ENCODE results near the gene TIFAB. TPM values are rescaled to one million over a fixed set of nuclear protein-coding genes. Genes with fewer than 3 reads are reported as not detected.

The TIFAB gene
- total and polyA plus RNA-seq, 4 experiments from 2014 or later, result 0.19 TPM; not detected in 3

- Histone ChIP-seq H3K36me3 (ENCODE audit: insufficient read depth, low read length) (no peaks in the 10 kb centered on the region), H3K27ac (ENCODE audit: low read depth, low read length) (no peak overlapping the region), H3K4me1 (ENCODE audit: insufficient read depth, low read length) (no peaks in the 10 kb centered on the region), H3K27me3 (ENCODE audit: insufficient read depth, low read length) (no peaks in the 10 kb centered on the region), H3K9me3 (ENCODE audit: control insufficient read depth in 1 of 2, low read length in 2 of 2) (no peaks in the 10 kb centered on the region), H3K4me3 (ENCODE audit: low read length in 2 of 2) (no peak overlapping the region)
- no peak for DNase-seq
- H3K9me3 Mint-ChIP-seq, result no peaks in the 10 kb centered on the region
- peaks cover 4 to 7% of the 10 kb centered on the region in 2 donors for H3K27me3 Mint-ChIP-seq
- no peaks in the 10 kb centered on the region for H3K4me1 Mint-ChIP-seq
- ChIA-PET CTCF (ENCODE audit: partially characterized antibody) (interaction anchor here (0.9 to 5.7 kb wide), 3 partner anchors 15 to 36 kb away, joined by 3 to 30 read pairs (median 9); no protein-coding TSS in a partner anchor), POLR2A (ENCODE audit: partially characterized antibody) (no interaction called here)
- no peaks in the 10 kb centered on the region for H3K36me3 Mint-ChIP-seq
- no peak overlapping the region for H3K4me3 Mint-ChIP-seq
- intact Hi-C loops (cut with micrococcal nuclease), result no loop called here
- H3K27ac Mint-ChIP-seq, result peak overlapping the region in 1 of 7 donors; percentile 1
These were observed 11.2 kb downstream of the TIFAB start for GRCh38 chr5:135440916-135441315.

GRCh38 chr5:135439231-135440205 lies 12.6 kb downstream of the TIFAB start:
- no peak overlapping the region for H3K27ac ChIP-seq (ENCODE audit: low read depth, low read length)
- ChIA-PET POLR2A (ENCODE audit: partially characterized antibody) (no interaction called here), CTCF (ENCODE audit: partially characterized antibody) (interaction anchor here (1.1 to 5.7 kb wide), 4 partner anchors 14 to 23 kb away, joined by 3 to 30 read pairs (median 9); no protein-coding TSS in a partner anchor)
- H3K36me3 Mint-ChIP-seq, result no peaks in the 10 kb centered on the region
- intact Hi-C loops (cut with micrococcal nuclease), result no loop called here
- no peak overlapping the region for H3K4me3 Mint-ChIP-seq
- H3K4me1 ChIP-seq (ENCODE audit: insufficient read depth, low read length), result no peaks in the 10 kb centered on the region
- no peaks in the 10 kb centered on the region for H3K36me3 ChIP-seq (ENCODE audit: insufficient read depth, low read length)
- no peak for DNase-seq
- no peaks in the 10 kb centered on the region for H3K4me1 Mint-ChIP-seq
- no peak overlapping the region for H3K4me3 ChIP-seq (ENCODE audit: low read length in 2 of 2)
- no peaks in the 10 kb centered on the region for H3K27me3 ChIP-seq (ENCODE audit: insufficient read depth, low read length)
- no peaks in the 10 kb centered on the region for H3K9me3 Mint-ChIP-seq
- H3K9me3 ChIP-seq (ENCODE audit: control insufficient read depth in 1 of 2, low read length in 2 of 2), result no peaks in the 10 kb centered on the region
- no peak overlapping the region for H3K27ac Mint-ChIP-seq
- H3K27me3 Mint-ChIP-seq, result peaks cover 4 to 10% of the 10 kb centered on the region in 2 donors

GRCh38 chr5:135438636-135439221 lies 13.4 kb downstream of the TIFAB start:
- no peak for DNase-seq
- Mint-ChIP-seq H3K27ac (no peak overlapping the region), H3K4me3 (no peak overlapping the region), H3K4me1 (no peaks in the 10 kb centered on the region), H3K36me3 (no peaks in the 10 kb centered on the region), H3K27me3 (peaks cover 5 to 10% of the 10 kb centered on the region in 2 donors), H3K9me3 (no peaks in the 10 kb centered on the region)
- intact Hi-C loops (cut with micrococcal nuclease), result no loop called here
- Histone ChIP-seq H3K4me3 (ENCODE audit: low read length in 2 of 2) (no peak overlapping the region), H3K27me3 (ENCODE audit: insufficient read depth, low read length) (no peaks in the 10 kb centered on the region), H3K36me3 (ENCODE audit: insufficient read depth, low read length) (no peaks in the 10 kb centered on the region), H3K9me3 (ENCODE audit: control insufficient read depth in 1 of 2, low read length in 2 of 2) (no peaks in the 10 kb centered on the region), H3K4me1 (ENCODE audit: insufficient read depth, low read length) (no peaks in the 10 kb centered on the region), H3K27ac (ENCODE audit: low read depth, low read length) (no peak overlapping the region)
- ChIA-PET POLR2A (ENCODE audit: partially characterized antibody) (no interaction called here), CTCF (ENCODE audit: partially characterized antibody) (interaction anchor here (1.5 to 5.7 kb wide), 2 partner anchors 13 to 18 kb away, joined by 9 to 30 read pairs; no protein-coding TSS in a partner anchor)

GRCh38 chr5:135437796-135438560 lies 14.2 kb downstream of the TIFAB start:
- H3K27me3 Mint-ChIP-seq, result peaks cover 6 to 10% of the 10 kb centered on the region in 2 donors
- Histone ChIP-seq H3K27ac (ENCODE audit: low read depth, low read length) (no peak overlapping the region), H3K9me3 (ENCODE audit: control insufficient read depth in 1 of 2, low read length in 2 of 2) (no peaks in the 10 kb centered on the region), H3K4me3 (ENCODE audit: low read length in 2 of 2) (no peak overlapping the region), H3K4me1 (ENCODE audit: insufficient read depth, low read length) (no peaks in the 10 kb centered on the region), H3K36me3 (ENCODE audit: insufficient read depth, low read length) (no peaks in the 10 kb centered on the region), H3K27me3 (ENCODE audit: insufficient read depth, low read length) (no peaks in the 10 kb centered on the region)
- ChIA-PET CTCF (ENCODE audit: partially characterized antibody) (interaction anchor here (1.5 to 5.7 kb wide), 3 partner anchors 12 to 20 kb away, joined by 9 to 30 read pairs (median 10); no protein-coding TSS in a partner anchor), POLR2A (ENCODE audit: partially characterized antibody) (no interaction called here)
- no peaks in the 10 kb centered on the region for H3K9me3 Mint-ChIP-seq
- H3K27ac Mint-ChIP-seq, result no peak overlapping the region
- DNase-seq, result no peak
- H3K4me1 Mint-ChIP-seq, result no peaks in the 10 kb centered on the region
- H3K4me3 Mint-ChIP-seq, result no peak overlapping the region
- intact Hi-C loops (cut with micrococcal nuclease), result no loop called here
- no peaks in the 10 kb centered on the region for H3K36me3 Mint-ChIP-seq

- Mint-ChIP-seq H3K9me3 (no peaks in the 10 kb centered on the region), H3K36me3 (no peaks in the 10 kb centered on the region), H3K27me3 (peaks cover 6 to 10% of the 10 kb centered on the region in 2 donors), H3K27ac (no peak overlapping the region), H3K4me3 (no peak overlapping the region), H3K4me1 (no peaks in the 10 kb centered on the region)
- H3K27ac ChIP-seq (ENCODE audit: low read depth, low read length), result no peak overlapping the region
- POLR2A ChIA-PET (ENCODE audit: partially characterized antibody), result no interaction called here
- no peak for DNase-seq
- CTCF ChIA-PET (ENCODE audit: partially characterized antibody), result interaction anchor here (1.7 to 5.7 kb wide), 2 partner anchors 12 to 20 kb away, joined by 10 to 30 read pairs; no protein-coding TSS in a partner anchor
- H3K9me3 ChIP-seq (ENCODE audit: control insufficient read depth in 1 of 2, low read length in 2 of 2), result no peaks in the 10 kb centered on the region
- H3K36me3 ChIP-seq (ENCODE audit: insufficient read depth, low read length), result no peaks in the 10 kb centered on the region
- H3K27me3 ChIP-seq (ENCODE audit: insufficient read depth, low read length), result no peaks in the 10 kb centered on the region
- intact Hi-C loops (cut with micrococcal nuclease), result no loop called here
- H3K4me3 ChIP-seq (ENCODE audit: low read length in 2 of 2), result no peak overlapping the region
- H3K4me1 ChIP-seq (ENCODE audit: insufficient read depth, low read length), result no peaks in the 10 kb centered on the region
These were observed 14.7 kb downstream of the TIFAB start for GRCh38 chr5:135437422-135437795.

GRCh38 chr5:135436951-135437418 lies 15.2 kb downstream of the TIFAB start:
- Histone ChIP-seq H3K4me1 (ENCODE audit: insufficient read depth, low read length) (no peaks in the 10 kb centered on the region), H3K4me3 (ENCODE audit: low read length in 2 of 2) (no peak overlapping the region), H3K9me3 (ENCODE audit: control insufficient read depth in 1 of 2, low read length in 2 of 2) (no peaks in the 10 kb centered on the region), H3K27ac (ENCODE audit: low read depth, low read length) (no peak overlapping the region), H3K27me3 (ENCODE audit: insufficient read depth, low read length) (no peaks in the 10 kb centered on the region), H3K36me3 (ENCODE audit: insufficient read depth, low read length) (no peaks in the 10 kb centered on the region)
- no peaks in the 10 kb centered on the region for H3K36me3 Mint-ChIP-seq
- no peaks in the 10 kb centered on the region for H3K9me3 Mint-ChIP-seq
- no peak overlapping the region for H3K27ac Mint-ChIP-seq
- no peak overlapping the region for H3K4me3 Mint-ChIP-seq
- no peak for DNase-seq
- CTCF ChIA-PET (ENCODE audit: partially characterized antibody), result interaction anchor here (1.7 to 5.7 kb wide), 2 partner anchors 11 to 21 kb away, joined by 10 to 30 read pairs; no protein-coding TSS in a partner anchor
- H3K4me1 Mint-ChIP-seq, result no peaks in the 10 kb centered on the region
- intact Hi-C loops (cut with micrococcal nuclease), result no loop called here
- POLR2A ChIA-PET (ENCODE audit: partially characterized antibody), result no interaction called here
- peaks cover 6 to 10% of the 10 kb centered on the region in 2 donors for H3K27me3 Mint-ChIP-seq

Data from CD4-positive, alpha-beta memory T cell (primary cell).